GM12878 (cell line): ENCODE measurements around the gene FNDC3B. TPM values are rescaled to one million over a fixed set of nuclear protein-coding genes. Genes with fewer than 3 reads are reported as not detected.

Experiments
- ATAC-seq: fragments of 200-7000 bp; cut with Tn5 transposase; 3 replicates; pipeline ENCODE4 v1.9.1; 2020; ENCODE audit warnings: mild to moderate bottlenecking, moderate library complexity
- BruUV-seq: library from RNA; stranded (reverse); fragments of 400-500 nt; replicated peaks from 2 replicates; lab custom pipeline; 2021; lab: Mats Ljungman, UMichigan
- CTCF ChIA-PET: fragments of 300-600 bp; sonication (Branson Sonifier 250); formaldehyde crosslinking; extraction: SDS; loops from one replicate; lab custom pipeline; 2021; ENCODE audit warnings: inconsistent platforms; lab: Yijun Ruan, JAX
- POLR2A ChIA-PET: fragments of 350-600 bp; formaldehyde crosslinking; extraction: SDS; loops from one replicate; lab custom pipeline; 2021; ENCODE audit warnings: inconsistent platforms; lab: Charles Lee
- RAD21 ChIA-PET: fragments of 300-600 bp; sonication (Branson Sonifier 250); formaldehyde crosslinking; loops from one replicate; lab custom pipeline; 2023; ENCODE audit warnings: antibody characterized with exemption; ENCODE audit not compliant: unreplicated experiment; lab: Charles Lee
- SMC1A ChIA-PET: fragments of 300-600 bp; sonication (Branson Sonifier 250); formaldehyde crosslinking; loops from one replicate; lab custom pipeline; 2023; ENCODE audit not compliant: unreplicated experiment, uncharacterized antibody; lab: Charles Lee
- DNase-seq: peaks from one replicate; pipeline ENCODE4 v3.0.0-alpha.2; 2011; ENCODE audit warnings: low read depth, low spot score
- FAIRE-seq: peaks from 3 replicates; lab custom pipeline; 2011; peaks lifted over from hg19 to GRCh38; lab: Jason Lieb, UNC
- H2AFZ ChIP-seq: 2 replicates; pipeline ENCODE4 v1.6.0; 2011; ENCODE audit warnings: low read depth, low read length, control low read depth; ENCODE audit not compliant: control insufficient read depth
- H3K27ac ChIP-seq: 2 replicates; pipeline ENCODE4 v1.5.1; 2011; ENCODE audit warnings: control low read depth; ENCODE audit not compliant: control insufficient read depth, insufficient read depth
- H3K27me3 ChIP-seq, 2 experiments: replicated peaks in 1 of 2; 2 replicates each; pipeline versions ENCODE4 v1.6.0 to v1.6.1; 2011; ENCODE audit warnings: low read length in 1 of 2; ENCODE audit not compliant: control insufficient read depth in 2 of 2, insufficient read depth in 2 of 2
- H3K36me3 ChIP-seq, 2 experiments: 2 replicates each; pipeline ENCODE4 v1.5.1; 2011; ENCODE audit warnings: low read length in 1 of 2; ENCODE audit not compliant: control insufficient read depth in 2 of 2, insufficient read depth in 2 of 2
- H3K4me1 ChIP-seq: 2 replicates; pipeline ENCODE4 v1.6.1; 2011; ENCODE audit warnings: mild to moderate bottlenecking, low read length, moderate library complexity, mixed read lengths; ENCODE audit not compliant: control insufficient read depth, insufficient read depth
- H3K4me2 ChIP-seq: 2 replicates; pipeline ENCODE4 v1.6.0; 2011; ENCODE audit warnings: control low read depth; ENCODE audit not compliant: control insufficient read depth, insufficient read depth
- H3K4me3 ChIP-seq: fragments of 200-600 bp; sonication (generic); 2 replicates; pipeline ENCODE4 v1.5.1; 2016
- H3K79me2 ChIP-seq: 2 replicates; pipeline ENCODE4 v1.6.0; 2011; ENCODE audit warnings: low read length; ENCODE audit not compliant: control insufficient read depth, insufficient read depth
- H3K9ac ChIP-seq: 2 replicates; pipeline ENCODE4 v1.8.0; 2011; ENCODE audit warnings: low read length, control low read depth, mixed read lengths; ENCODE audit not compliant: control insufficient read depth, insufficient read depth
- H3K9me3 ChIP-seq: replicated peaks from 3 replicates; pipeline ENCODE4 v1.5.1; 2011; ENCODE audit warnings: mild to moderate bottlenecking, low read length; ENCODE audit not compliant: control insufficient read depth, insufficient read depth
- H4K20me1 ChIP-seq: 2 replicates; pipeline ENCODE4 v1.6.0; 2011; ENCODE audit not compliant: control insufficient read depth, insufficient read depth
- ATF7 ChIP-seq: fragments of 450-650 bp; IDR thresholded peaks from 2 replicates; pipeline ENCODE4 v1.6.1; 2016; ENCODE audit warnings: low read depth, mild to moderate bottlenecking
- BCL11A ChIP-seq: IDR thresholded peaks from 2 replicates; pipeline ENCODE4 v1.6.1; 2011; ENCODE audit warnings: low read depth, low read length
- CBX3 ChIP-seq: fragments of 200-600 bp; sonication (generic); IDR thresholded peaks from 2 replicates; pipeline ENCODE4 v1.6.1; 2016; ENCODE audit warnings: low read depth, borderline replicate concordance
- CHD2 ChIP-seq: IDR thresholded peaks from 2 replicates; pipeline ENCODE4 v1.6.1; 2011; ENCODE audit warnings: low read depth, low read length, improper control_type of control experiment, borderline replicate concordance
- FOS ChIP-seq: IDR thresholded peaks from 3 replicates; pipeline ENCODE4 v1.6.1; 2011; ENCODE audit warnings: borderline replicate concordance; ENCODE audit not compliant: insufficient read length; ENCODE audit errors: extremely low read depth
- HDAC6 ChIP-seq: fragments of 200-600 bp; sonication (generic); IDR thresholded peaks from one replicate; pipeline ENCODE4 v1.8.0; 2017; ENCODE audit warnings: antibody characterized with exemption; ENCODE audit not compliant: unreplicated experiment
- KDM1A ChIP-seq: fragments of 200-600 bp; sonication (generic); IDR thresholded peaks from 2 replicates; pipeline ENCODE4 v1.6.1; 2016; ENCODE audit warnings: borderline replicate concordance
- SMC3 ChIP-seq: IDR thresholded peaks from 2 replicates; pipeline ENCODE4 v1.6.1; 2011; ENCODE audit warnings: low read length, improper control_type of control experiment, borderline replicate concordance
- STAT1 ChIP-seq: fragments of 450-650 bp; conservative IDR thresholded peaks from 2 replicates; pipeline ENCODE4 v1.6.1; 2014; ENCODE audit warnings: antibody characterized with exemption, mild to moderate bottlenecking
- SUZ12 ChIP-seq: fragments of 200-600 bp; sonication (generic); IDR thresholded peaks from one replicate; pipeline ENCODE4 v1.6.1; 2018; ENCODE audit warnings: antibody characterized with exemption, mild to moderate bottlenecking; ENCODE audit not compliant: unreplicated experiment
- YBX1 ChIP-seq: fragments of 450-650 bp; IDR thresholded peaks from 2 replicates; pipeline ENCODE4 v1.6.1; 2016; ENCODE audit warnings: antibody characterized with exemption
- ZNF207 ChIP-seq: fragments of 450-650 bp; IDR thresholded peaks from 2 replicates; pipeline ENCODE4 v1.6.1; 2014; ENCODE audit warnings: antibody characterized with exemption, mild to moderate bottlenecking, borderline replicate concordance
- WGBS: methylation state at CpG from one replicate; pipeline ENCODE4 v1.1.6; 2016; ENCODE audit warnings: low lambda C conversion rate; ENCODE audit not compliant: insufficient replicate concordance, insufficient coverage; ENCODE audit errors: missing lambda C conversion rate; 5-methylcytosine and 5-hydroxymethylcytosine counted together
- in situ Hi-C: fragments of 300-500 bp; cut with MboI; formaldehyde crosslinking; loops from 9 replicates; pipeline ENCODE4 v1.14.3; 2018; ENCODE audit warnings: mixed read lengths
- intact Hi-C: fragments of 100-400 bp; cut with micrococcal nuclease; formaldehyde crosslinking; loops from one replicate; pipeline ENCODE4 v1.14.2; 2022; ENCODE audit not compliant: unreplicated experiment
- polyA plus RNA-seq, 11 experiments: library from polyadenylated mRNA; depleted of rRNA in 4 of 11; unstranded in 6 of 11; stranded (reverse) in 5 of 11; fragments of >200 nt; fragmentation: Nextera tagmentation in 4 of 11; fragmentation: Illumina TruSeq in 1 of 11; extraction: Ambion mirVana in 4 of 11; extraction: Trizol in 1 of 11; gene quantifications; 1 replicate in 1 of 11; 2 replicates in 10 of 11; pipeline versions ENCODE4 v1.2.1 to v1.2.3, GENCODE V29; 2011 to 2016; ENCODE audit warnings: inconsistent platforms in 2 of 11, missing spikeins in 2 of 11, low read depth in 1 of 11
- total RNA-seq, 4 experiments: library from RNA; depleted of rRNA in 3 of 4; stranded (reverse); fragments of >200 nt in 3 of 4; fragmentation: Illumina TruSeq in 1 of 4; extraction: Trizol in 1 of 4; gene quantifications; 2 replicates each; pipeline versions ENCODE4 v1.2.1 to v1.2.3, GENCODE V29; 2013 to 2021

The FNDC3B gene
- total and polyA plus RNA-seq, 10 of the 15 experiments (the other 5 are each of a cell fraction or from before 2014, with no cell fraction given): 7.9 to 35.0 (median 18.5) TPM

DNA sequence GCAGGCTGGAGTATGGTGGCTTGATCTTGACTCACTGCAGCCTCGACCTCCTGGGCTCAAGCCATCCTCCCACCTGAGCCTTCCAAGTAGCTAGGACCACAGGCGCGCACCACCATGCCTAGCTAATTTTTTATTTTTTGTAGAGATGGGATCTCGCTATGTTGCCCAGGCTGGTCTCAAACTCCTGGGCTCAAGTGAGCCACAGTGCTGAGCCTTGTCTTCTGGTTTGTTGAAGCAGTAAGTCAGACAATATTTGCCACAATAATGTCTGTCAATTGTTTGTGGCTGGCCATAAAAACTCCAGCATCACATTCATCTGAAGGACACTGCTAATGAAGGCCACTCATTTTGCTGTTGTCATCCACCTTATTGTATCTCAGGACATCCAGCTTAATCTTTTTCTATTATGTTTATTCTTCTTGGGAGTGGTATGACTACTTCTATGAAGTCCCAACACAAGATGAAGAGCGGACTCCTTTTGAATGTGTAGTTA, 185.9 kb downstream of the FNDC3B start:
- Histone ChIP-seq H3K9me3 (no peaks in the 10 kb centered on the region), H3K9ac (no peak overlapping the region), H3K4me3 (no peak overlapping the region), H2AFZ (no peak overlapping the region), H3K36me3 (peaks cover 2 to 3% of the 10 kb centered on the region in 2 experiments; a peak in 3 of 4 replicates), H3K4me1 (peaks cover 3% of the 10 kb centered on the region; the same call in 1 of the 2 replicates), H3K79me2 (peaks cover 15% of the 10 kb centered on the region), H3K27ac (no peak overlapping the region), H4K20me1 (no peaks in the 10 kb centered on the region), H3K27me3 (no peaks in the 10 kb centered on the region), H3K4me2 (no peak overlapping the region)
- ChIA-PET RAD21 (no interaction called here), CTCF (interaction anchor here (2.6 kb wide), 1 partner anchor 11 kb away, joined by 10 read pairs; no protein-coding TSS in a partner anchor), POLR2A (interaction anchor here (0.6 to 0.9 kb wide), 3 partner anchors 46 to 187 kb away, joined by 3 read pairs; no protein-coding TSS in a partner anchor), SMC1A (interaction anchor here (1.4 to 2.1 kb wide), 2 partner anchors 13 to 183 kb away, joined by 5 to 7 read pairs; no protein-coding TSS in a partner anchor)
- BruUV-seq: no TSS peak
- no peak for TF ChIP-seq CHD2
- no peak for TF ChIP-seq SUZ12
- no peak for TF ChIP-seq HDAC6
- intact Hi-C loops (no loop called here), in situ Hi-C loops (no loop called here)
- ATAC-seq: no peak
- WGBS: 88% methylated on average over 5 of the region's 5 CpGs
- DNase-seq: no peak
- FAIRE-seq: no peak

DNA sequence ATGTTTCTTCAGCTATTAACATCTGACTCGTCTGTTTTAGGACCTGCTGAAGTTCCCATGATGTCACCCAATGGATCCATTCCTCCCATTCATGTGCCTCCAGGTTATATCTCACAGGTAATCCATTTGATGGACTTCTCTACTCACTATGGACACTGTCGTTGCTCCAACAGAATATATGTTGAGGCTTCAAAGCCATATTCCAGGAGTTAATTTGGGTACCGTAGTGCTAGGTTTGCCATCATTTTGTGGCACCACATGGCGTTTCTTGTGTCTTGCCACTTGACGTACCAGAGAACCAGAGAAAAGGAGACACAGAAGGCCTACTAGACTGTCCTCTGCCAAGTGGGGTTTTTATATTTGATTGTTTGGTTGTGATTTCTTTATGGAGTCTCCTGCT, 187.5 kb downstream of the FNDC3B start:
- ChIA-PET CTCF (interaction anchor here (0.7 to 2.6 kb wide), 4 partner anchors 10 to 106 kb away, joined by 4 to 10 read pairs (median 6); no protein-coding TSS in a partner anchor), SMC1A (interaction anchor here (0.8 to 2.1 kb wide), 9 partner anchors 8 to 184 kb away, joined by 3 to 7 read pairs (median 4); no protein-coding TSS in a partner anchor), RAD21 (interaction anchor here (1.0 to 2.0 kb wide), 2 partner anchors 10 to 44 kb away, joined by 4 to 10 read pairs; no protein-coding TSS in a partner anchor), POLR2A (interaction anchor here (0.8 to 1.6 kb wide), 3 partner anchors 11 to 184 kb away, joined by 3 to 4 read pairs (median 3); no protein-coding TSS in a partner anchor)
- H2AFZ ChIP-seq: no peak overlapping the region
- no peaks in the 10 kb centered on the region for H3K27me3 ChIP-seq
- no peaks in the 10 kb centered on the region for H4K20me1 ChIP-seq
- no TSS peak for BruUV-seq
- no peak for ATAC-seq
- no peak for DNase-seq
- H3K4me3 ChIP-seq: no peak overlapping the region
- H3K79me2 ChIP-seq: peaks cover 8% of the 10 kb centered on the region
- FAIRE-seq: no peak
- peaks cover 2 to 7% of the 10 kb centered on the region in 2 experiments; a peak in 3 of 4 replicates for H3K36me3 ChIP-seq
- H3K9ac ChIP-seq: no peak overlapping the region
- WGBS: 98% methylated on average over 5 of the region's 5 CpGs
- TF ChIP-seq ATF7: no peak
- no peak for TF ChIP-seq BCL11A
- no peak for TF ChIP-seq SMC3
- no peak for TF ChIP-seq STAT1
- TF ChIP-seq KDM1A: no peak
- TF ChIP-seq CBX3: no peak
- no peak for TF ChIP-seq YBX1
- TF ChIP-seq FOS: no peak
- TF ChIP-seq ZNF207: no peak
- TF ChIP-seq, all 136 proteins: peak for 0
- Histone ChIP-seq H3K9me3 (no peaks in the 10 kb centered on the region), H3K4me1 (peaks cover 3% of the 10 kb centered on the region; the same call in 1 of the 2 replicates), H3K27ac (no peak overlapping the region), H3K4me2 (no peak overlapping the region)
- intact Hi-C loops: no loop called here
- in situ Hi-C loops: no loop called here
